Testis (tissue), 2 donors: Measurements from ENCODE around the gene IL17RB.

ENCODE experiments used
- POLR2A ChIP-seq: fragments of 450-650 bp; IDR thresholded peaks from one replicate; pipeline ENCODE4 v1.6.1; 2017; ENCODE audit warnings: antibody characterized with exemption, mild to moderate bottlenecking, moderate library complexity
- TF ChIP-seq, protein P1 (sequence below), 3 experiments: fragments of 450-650 bp in 2 of 3; fragments of 200-600 bp in 1 of 3; sonication (generic) in 1 of 3; IDR thresholded peaks; one replicate each; pipeline ENCODE4 v1.5.1; 2016 to 2019; ENCODE audit warnings: antibody characterized with exemption in 3 of 3, mild to moderate bottlenecking in 2 of 3, moderate library complexity in 1 of 3

DNA sequence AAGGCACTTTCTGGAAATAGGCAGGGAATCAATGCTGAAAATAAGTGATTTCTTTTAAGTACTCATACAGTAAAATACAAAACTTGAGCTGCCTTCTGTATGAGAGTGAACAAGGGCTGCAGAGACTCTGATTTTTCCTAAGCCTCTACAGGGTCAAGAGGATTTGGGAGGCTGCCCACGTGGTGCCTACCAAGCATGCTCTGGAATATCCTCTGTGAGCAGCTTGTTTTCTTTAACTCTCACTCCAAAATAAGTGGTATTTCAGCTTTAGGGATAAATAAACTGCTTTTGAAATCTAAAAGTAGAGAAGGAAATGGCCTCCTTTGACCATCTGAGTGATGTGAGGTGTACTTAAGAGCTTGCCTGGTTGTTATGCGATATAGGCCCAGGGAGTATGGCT, 53.4 kb downstream of the IL17RB start:
- TF ChIP-seq, protein P1, sequence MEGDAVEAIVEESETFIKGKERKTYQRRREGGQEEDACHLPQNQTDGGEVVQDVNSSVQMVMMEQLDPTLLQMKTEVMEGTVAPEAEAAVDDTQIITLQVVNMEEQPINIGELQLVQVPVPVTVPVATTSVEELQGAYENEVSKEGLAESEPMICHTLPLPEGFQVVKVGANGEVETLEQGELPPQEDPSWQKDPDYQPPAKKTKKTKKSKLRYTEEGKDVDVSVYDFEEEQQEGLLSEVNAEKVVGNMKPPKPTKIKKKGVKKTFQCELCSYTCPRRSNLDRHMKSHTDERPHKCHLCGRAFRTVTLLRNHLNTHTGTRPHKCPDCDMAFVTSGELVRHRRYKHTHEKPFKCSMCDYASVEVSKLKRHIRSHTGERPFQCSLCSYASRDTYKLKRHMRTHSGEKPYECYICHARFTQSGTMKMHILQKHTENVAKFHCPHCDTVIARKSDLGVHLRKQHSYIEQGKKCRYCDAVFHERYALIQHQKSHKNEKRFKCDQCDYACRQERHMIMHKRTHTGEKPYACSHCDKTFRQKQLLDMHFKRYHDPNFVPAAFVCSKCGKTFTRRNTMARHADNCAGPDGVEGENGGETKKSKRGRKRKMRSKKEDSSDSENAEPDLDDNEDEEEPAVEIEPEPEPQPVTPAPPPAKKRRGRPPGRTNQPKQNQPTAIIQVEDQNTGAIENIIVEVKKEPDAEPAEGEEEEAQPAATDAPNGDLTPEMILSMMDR (IDR thresholded peaks at IDR 0.05), result no peak
- TF ChIP-seq POLR2A, result no peak
